ENCODE data around the gene LIMS2.

The LIMS2 gene

GRCh38 chr2:127593228-127594115 is 81.9 kb downstream of the LIMS2 start:
- no peak for TF ChIP-seq GATA2 (IDR thresholded peaks at IDR 0.05; ENCODE audit: low read depth, low read length)
- TF ChIP-seq GATA3 (IDR thresholded peaks at IDR 0.05; ENCODE audit: low read depth, low read length), result no peak

- TF ChIP-seq GATA3 (IDR thresholded peaks at IDR 0.05; ENCODE audit: low read depth, low read length) (no peak), GATA2 (IDR thresholded peaks at IDR 0.05; ENCODE audit: low read depth, low read length) (no peak)
These were observed 82.5 kb downstream of the LIMS2 start for GRCh38 chr2:127592761-127593227.

- TF ChIP-seq GATA3 (IDR thresholded peaks at IDR 0.05; ENCODE audit: low read depth, low read length) (no peak), GATA2 (IDR thresholded peaks at IDR 0.05; ENCODE audit: low read depth, low read length) (no peak)
These were observed 84.0 kb downstream of the LIMS2 start for GRCh38 chr2:127591221-127591923.

- TF ChIP-seq GATA3 (IDR thresholded peaks at IDR 0.05; ENCODE audit: low read depth, low read length) (no peak), GATA2 (IDR thresholded peaks at IDR 0.05; ENCODE audit: low read depth, low read length) (no peak)
These were observed 84.7 kb downstream of the LIMS2 start for GRCh38 chr2:127590386-127591190.

GRCh38 chr2:127589841-127590240 is 85.5 kb downstream of the LIMS2 start:
- TF ChIP-seq GATA2 (IDR thresholded peaks at IDR 0.05; ENCODE audit: low read depth, low read length), result no peak
- TF ChIP-seq GATA3 (IDR thresholded peaks at IDR 0.05; ENCODE audit: low read depth, low read length), result no peak

- TF ChIP-seq GATA2 (IDR thresholded peaks at IDR 0.05; ENCODE audit: low read depth, low read length), result no peak
- TF ChIP-seq GATA3 (IDR thresholded peaks at IDR 0.05; ENCODE audit: low read depth, low read length), result no peak
These were observed 86.0 kb downstream of the LIMS2 start for GRCh38 chr2:127589358-127589757.

Measured in SH-SY5Y (cell line).